OCI-LY1 (cell line): ENCODE data around the gene ZNF804A.

Experiments used
- CTCF ChIP-seq: fragments of 200-600 bp; sonication (generic), shearing (Covaris generic); IDR thresholded peaks from 2 replicates; pipeline ENCODE4 v1.5.1; 2017; ENCODE audit warnings: mild to moderate bottlenecking, antibody characterized with exemption, low read length, moderate library complexity, mixed read lengths
- EZH2 ChIP-seq: fragments of 200-600 bp; sonication (generic), shearing (Covaris generic); IDR thresholded peaks from 2 replicates; pipeline ENCODE4 v1.8.0; 2017; ENCODE audit warnings: borderline replicate concordance, mixed run types, mild to moderate bottlenecking, antibody characterized with exemption, low read length, moderate library complexity, mixed read lengths

- no peak for TF ChIP-seq CTCF
- TF ChIP-seq EZH2: no peak
Observed at GRCh38 chr2:184767059-184767458, 168.7 kb downstream of the ZNF804A start.
